Upper lobe of right lung (tissue), 1 donor: Measurements from ENCODE around the gene TMEM220. TPM values are rescaled to one million over a fixed set of nuclear protein-coding genes. Genes with fewer than 3 reads are reported as not detected.

Source experiments
- ATAC-seq: fragments of 200-7000 bp; cut with Tn5 transposase; one replicate; pipeline ENCODE4 v1.9.1; 2020; ENCODE audit warnings: mild to moderate bottlenecking, moderate library complexity
- DNase-seq: peaks from one replicate; pipeline ENCODE4 v3.0.0-alpha.2; 2020
- H3K27ac ChIP-seq: fragments of 200-600 bp; one replicate; pipeline ENCODE4 v1.8.0; 2022
- H3K27me3 ChIP-seq: fragments of 200-600 bp; one replicate; pipeline ENCODE4 v1.8.0; 2022; ENCODE audit warnings: mild to moderate bottlenecking
- H3K36me3 ChIP-seq: fragments of 200-600 bp; one replicate; pipeline ENCODE4 v1.8.0; 2022
- H3K4me1 ChIP-seq: fragments of 200-600 bp; one replicate; pipeline ENCODE4 v1.8.0; 2022
- H3K4me3 ChIP-seq: fragments of 200-600 bp; one replicate; pipeline ENCODE4 v1.8.0; 2022; ENCODE audit warnings: mild to moderate bottlenecking
- H3K9me3 ChIP-seq: fragments of 200-600 bp; one replicate; pipeline ENCODE4 v1.8.0; 2022
- intact Hi-C: fragments of 100-400 bp; cut with DNase I; formaldehyde crosslinking; loops from one replicate; pipeline ENCODE4 v1.11.0; 2022
- total RNA-seq: library from RNA; stranded (reverse); fragmentation: NEBNext Ultra II Directional; extraction: Animal tissue kit (Norgen Biotek cat#: 25700); gene quantifications from one replicate; pipeline ENCODE4 v1.2.1, GENCODE V29; 2021
- TF ChIP-seq, protein P1 (sequence below): fragments of 200-600 bp; IDR thresholded peaks from one replicate; pipeline ENCODE4 v1.8.0; 2022; ENCODE audit warnings: antibody characterized with exemption
- donor health status: DM: no; HTN: yes; CAD: no; lungs with severe emphysema.

TMEM220 gene
- total RNA-seq, 1 donor from 2014 or later: 10.5 TPM

DNA sequence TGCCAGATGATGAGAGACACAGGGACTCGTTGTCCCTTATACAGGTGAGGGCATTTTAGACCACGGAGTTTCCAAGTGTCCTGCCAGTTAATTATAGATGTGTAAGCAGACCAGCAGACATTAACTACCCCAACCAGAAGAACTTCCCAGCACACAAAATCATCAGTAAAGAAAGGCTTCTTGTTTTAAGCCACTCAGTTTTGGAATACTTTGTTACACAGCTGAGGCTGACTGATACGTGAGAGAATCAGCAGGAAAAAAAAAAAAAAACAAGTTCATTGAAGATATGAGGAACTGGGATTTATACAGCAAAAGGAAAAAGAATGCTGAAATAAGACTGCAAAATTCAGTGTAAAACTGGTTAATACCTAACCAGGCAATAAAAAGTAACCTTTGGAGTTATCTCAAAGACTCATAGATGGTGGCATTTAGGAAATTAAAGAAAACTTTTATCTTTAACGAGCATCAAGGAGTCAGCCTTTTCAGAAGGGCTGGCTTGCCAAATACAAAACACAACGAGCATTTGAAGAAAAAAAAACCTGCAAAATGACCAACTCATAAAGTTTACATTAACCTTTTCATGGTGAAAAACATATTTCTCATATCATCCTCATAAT, 46.0 kb upstream of the TMEM220 start:
- no peaks in the 10 kb centered on the region for H3K4me1 ChIP-seq
- TF ChIP-seq, protein P1, sequence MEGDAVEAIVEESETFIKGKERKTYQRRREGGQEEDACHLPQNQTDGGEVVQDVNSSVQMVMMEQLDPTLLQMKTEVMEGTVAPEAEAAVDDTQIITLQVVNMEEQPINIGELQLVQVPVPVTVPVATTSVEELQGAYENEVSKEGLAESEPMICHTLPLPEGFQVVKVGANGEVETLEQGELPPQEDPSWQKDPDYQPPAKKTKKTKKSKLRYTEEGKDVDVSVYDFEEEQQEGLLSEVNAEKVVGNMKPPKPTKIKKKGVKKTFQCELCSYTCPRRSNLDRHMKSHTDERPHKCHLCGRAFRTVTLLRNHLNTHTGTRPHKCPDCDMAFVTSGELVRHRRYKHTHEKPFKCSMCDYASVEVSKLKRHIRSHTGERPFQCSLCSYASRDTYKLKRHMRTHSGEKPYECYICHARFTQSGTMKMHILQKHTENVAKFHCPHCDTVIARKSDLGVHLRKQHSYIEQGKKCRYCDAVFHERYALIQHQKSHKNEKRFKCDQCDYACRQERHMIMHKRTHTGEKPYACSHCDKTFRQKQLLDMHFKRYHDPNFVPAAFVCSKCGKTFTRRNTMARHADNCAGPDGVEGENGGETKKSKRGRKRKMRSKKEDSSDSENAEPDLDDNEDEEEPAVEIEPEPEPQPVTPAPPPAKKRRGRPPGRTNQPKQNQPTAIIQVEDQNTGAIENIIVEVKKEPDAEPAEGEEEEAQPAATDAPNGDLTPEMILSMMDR: no peak
- H3K27ac ChIP-seq: no peak overlapping the region
- H3K27me3 ChIP-seq: no peaks in the 10 kb centered on the region
- H3K36me3 ChIP-seq: no peaks in the 10 kb centered on the region
- ATAC-seq (no peak), DNase-seq (no peak)
- intact Hi-C loops: no loop called here
- H3K9me3 ChIP-seq: no peaks in the 10 kb centered on the region
- no peak overlapping the region for H3K4me3 ChIP-seq

DNA sequence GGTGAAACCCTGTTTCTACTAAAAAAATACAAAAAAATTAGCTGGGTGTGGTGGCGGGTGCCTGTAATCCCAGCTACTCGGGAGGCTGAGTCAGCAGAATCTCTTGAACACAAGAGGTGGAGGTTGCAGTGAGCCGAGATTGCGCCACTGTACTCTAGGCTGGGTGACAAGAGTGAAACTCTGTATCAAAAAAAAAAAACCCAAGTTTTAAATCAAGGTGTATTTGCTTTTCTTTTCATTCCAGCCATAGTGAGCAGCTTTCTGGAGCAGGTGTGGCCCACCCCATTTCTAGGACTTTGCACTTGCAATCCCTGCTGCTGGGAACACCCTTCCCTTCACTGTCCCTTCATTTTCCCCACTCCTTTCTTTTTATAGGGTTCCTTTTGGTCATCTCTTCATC, 45.2 kb upstream of the TMEM220 start:
- no peaks in the 10 kb centered on the region for H3K4me1 ChIP-seq
- intact Hi-C loops: no loop called here
- no peak overlapping the region for H3K27ac ChIP-seq
- no peaks in the 10 kb centered on the region for H3K36me3 ChIP-seq
- TF ChIP-seq, protein P1: no peak
- DNase-seq: no peak
- H3K4me3 ChIP-seq: no peak overlapping the region
- H3K9me3 ChIP-seq: no peaks in the 10 kb centered on the region
- ATAC-seq: no peak
- H3K27me3 ChIP-seq: no peaks in the 10 kb centered on the region

DNA sequence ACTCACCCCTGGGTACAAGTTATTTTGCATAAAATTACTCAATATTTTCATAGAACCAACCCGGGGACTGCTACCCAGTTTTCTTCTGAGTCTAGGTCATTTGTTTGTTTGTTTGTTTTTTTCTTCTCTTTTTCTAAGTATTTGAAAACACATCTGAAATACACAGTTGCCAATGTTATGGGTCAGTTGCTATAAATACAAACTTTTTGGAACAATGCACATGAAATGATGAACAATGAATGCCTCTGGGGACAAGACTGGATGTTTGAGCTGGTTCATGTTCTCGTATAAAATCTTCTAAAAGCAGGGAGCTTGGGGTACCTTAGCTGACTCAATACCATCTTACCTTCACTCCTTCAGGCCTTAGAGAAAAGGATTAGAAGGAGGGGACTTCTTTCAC, 43.6 kb upstream of the TMEM220 start:
- H3K27ac ChIP-seq: no peak overlapping the region
- H3K4me1 ChIP-seq: no peaks in the 10 kb centered on the region
- H3K27me3 ChIP-seq: no peaks in the 10 kb centered on the region
- DNase-seq (no peak), ATAC-seq (no peak)
- no peaks in the 10 kb centered on the region for H3K36me3 ChIP-seq
- intact Hi-C loops: no loop called here
- no peak overlapping the region for H3K4me3 ChIP-seq
- no peaks in the 10 kb centered on the region for H3K9me3 ChIP-seq
- TF ChIP-seq, protein P1: no peak

DNA sequence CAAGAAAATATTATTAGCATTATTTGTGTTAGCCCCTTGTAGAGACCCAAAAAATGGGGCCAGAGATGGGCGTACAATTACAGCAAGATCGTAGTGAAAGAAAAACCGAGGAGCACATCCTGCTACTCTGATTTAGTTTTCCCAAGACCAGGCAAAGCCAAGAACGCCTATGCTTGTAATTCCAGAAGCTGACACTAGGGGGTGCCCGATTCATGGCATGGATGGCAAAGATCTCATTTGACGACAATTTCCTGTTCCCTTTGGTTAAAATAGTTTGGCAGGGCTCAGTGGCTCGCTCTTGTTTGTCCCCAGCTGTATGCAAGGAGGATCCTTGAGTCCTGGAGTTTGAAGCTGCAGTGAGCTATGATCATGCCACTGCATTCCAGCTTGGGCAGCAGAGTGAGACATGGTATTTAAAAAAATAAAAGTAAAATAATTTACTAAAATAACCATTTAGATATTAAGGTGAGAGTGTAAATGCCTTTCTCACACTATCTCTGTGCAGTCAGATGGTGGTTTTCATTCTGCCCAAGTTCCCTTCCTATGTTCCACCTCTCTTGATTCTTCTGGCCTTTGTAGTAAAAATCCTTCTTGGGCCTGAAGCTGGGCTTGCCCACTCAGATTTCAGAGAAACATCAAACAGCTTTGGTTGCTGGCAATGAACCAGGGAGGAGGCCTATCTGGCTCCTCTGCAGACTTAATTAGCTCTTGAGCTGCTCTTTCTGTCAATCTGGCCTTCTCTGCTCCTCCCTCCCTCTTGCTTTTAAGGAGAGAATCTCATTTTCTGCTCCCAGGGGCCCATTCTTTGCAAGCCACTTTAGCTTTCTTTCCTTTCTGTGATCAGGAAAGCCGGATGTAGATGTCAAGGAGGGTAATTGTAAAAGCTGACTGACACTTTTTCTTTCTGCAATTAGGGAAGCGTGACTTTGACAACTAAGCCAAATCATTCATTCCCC, 42.9 kb upstream of the TMEM220 start:
- no peaks in the 10 kb centered on the region for H3K9me3 ChIP-seq
- no peaks in the 10 kb centered on the region for H3K4me1 ChIP-seq
- ATAC-seq: peak; percentile 31
- TF ChIP-seq, protein P1: peak; percentile 60
- no peak overlapping the region for H3K4me3 ChIP-seq
- DNase-seq: no peak
- no peaks in the 10 kb centered on the region for H3K27me3 ChIP-seq
- intact Hi-C loops: no loop called here
- H3K27ac ChIP-seq: no peak overlapping the region
- H3K36me3 ChIP-seq: no peaks in the 10 kb centered on the region

DNA sequence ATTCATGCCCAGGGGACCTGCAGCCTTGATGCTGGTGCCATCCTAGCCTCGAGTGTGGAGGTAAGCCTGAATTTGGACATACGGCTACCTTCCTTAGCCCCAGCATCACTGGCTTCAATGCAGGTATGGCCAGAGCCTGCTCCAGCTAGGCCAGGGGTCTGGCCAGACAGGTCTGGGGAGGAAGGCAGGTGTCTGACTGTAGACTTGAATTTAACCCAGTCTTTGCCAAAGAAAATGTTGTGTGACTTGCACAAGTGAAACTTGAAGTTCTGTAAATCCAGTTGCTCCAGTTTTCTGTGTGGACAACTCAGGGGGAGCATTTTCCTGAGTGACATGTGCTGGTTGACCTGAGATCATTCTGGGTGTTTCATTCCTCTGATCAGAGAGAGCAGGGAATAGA, 41.3 kb upstream of the TMEM220 start:
- H3K36me3 ChIP-seq: no peaks in the 10 kb centered on the region
- intact Hi-C loops: no loop called here
- H3K9me3 ChIP-seq: no peaks in the 10 kb centered on the region
- no peak for ATAC-seq
- H3K27me3 ChIP-seq: no peaks in the 10 kb centered on the region
- TF ChIP-seq, protein P1: no peak
- no peak for DNase-seq
- no peak overlapping the region for H3K4me3 ChIP-seq
- no peak overlapping the region for H3K27ac ChIP-seq
- H3K4me1 ChIP-seq: no peaks in the 10 kb centered on the region
